HEK293 (cell line): ENCODE measurements around the gene LRRC23.
A peak's percentile ranks its signal among the peaks of the same experiment; 100 is the strongest.
"Not testable (repeated sequence)": the region's sequence is repeated elsewhere in the genome, so short reads cannot be mapped to it uniquely, and the experiment has no call there.

ENCODE experiments used
- CTCF ChIA-PET: fragments of 350-600 bp; formaldehyde crosslinking; extraction: SDS; loops from one replicate; lab custom pipeline; 2021; ENCODE audit warnings: antibody characterized with exemption; lab: Yijun Ruan, JAX
- POLR2A ChIA-PET: fragments of 300-600 bp; formaldehyde crosslinking; extraction: SDS; loops from one replicate; lab custom pipeline; 2020; ENCODE audit warnings: antibody characterized with exemption, inconsistent platforms; lab: Yijun Ruan, JAX
- H3K27ac ChIP-seq: fragments of 200-500 bp; sonication (Bioruptor generic); 2 replicates; pipeline ENCODE4 v1.5.1; 2014; ENCODE audit warnings: low read depth, low read length, control low read depth, inconsistent platforms; ENCODE audit errors: extremely low read depth
- H3K36me3 ChIP-seq, 2 experiments: fragments of 200-500 bp in 1 of 2; sonication (Bioruptor generic) in 1 of 2; 1 replicate in 1 of 2; 2 replicates in 1 of 2; pipeline ENCODE4 v1.5.1; 2014 to 2017; ENCODE audit warnings: inconsistent platforms in 2 of 2, low read length in 2 of 2; ENCODE audit not compliant: control insufficient read depth in 2 of 2, insufficient read depth in 1 of 2
- H3K4me1 ChIP-seq: fragments of 200-500 bp; sonication (Bioruptor generic); 2 replicates; pipeline ENCODE4 v1.5.1; 2014; ENCODE audit warnings: mild to moderate bottlenecking, low read length, inconsistent platforms; ENCODE audit not compliant: control insufficient read depth, insufficient read depth
- H3K4me3 ChIP-seq: 2 replicates; pipeline ENCODE4 v1.5.1; 2011; ENCODE audit warnings: low read depth, mild to moderate bottlenecking, control low read depth, low read length, moderate library complexity
- H3K9me3 ChIP-seq: fragments of 200-500 bp; sonication (Bioruptor generic); 2 replicates; pipeline ENCODE4 v1.5.1; 2014; ENCODE audit warnings: low read depth, low read length, inconsistent platforms; ENCODE audit not compliant: control insufficient read depth, insufficient read depth
- GLIS1 ChIP-seq: fragments of 450-650 bp; formaldehyde crosslinking; IDR thresholded peaks from 2 replicates; pipeline ENCODE4 v1.5.1; 2016; ENCODE audit warnings: missing biosample characterization, missing genetic modification characterization
- ZNF121 ChIP-seq: fragments of 450-650 bp; formaldehyde crosslinking; IDR thresholded peaks from 2 replicates; pipeline ENCODE4 v1.5.1; 2016; ENCODE audit warnings: missing biosample characterization, missing genetic modification characterization
- ZNF133 ChIP-seq: fragments of 450-650 bp; formaldehyde crosslinking; IDR thresholded peaks from 2 replicates; pipeline ENCODE4 v1.5.1; 2016; ENCODE audit warnings: missing biosample characterization, missing genetic modification characterization
- ZNF175 ChIP-seq: fragments of 450-650 bp; formaldehyde crosslinking; IDR thresholded peaks from 2 replicates; pipeline ENCODE4 v1.5.1; 2016; ENCODE audit warnings: missing biosample characterization, missing genetic modification characterization
- ZNF239 ChIP-seq: fragments of 450-650 bp; formaldehyde crosslinking; IDR thresholded peaks from 2 replicates; pipeline ENCODE4 v1.5.1; 2016; ENCODE audit warnings: missing biosample characterization, missing genetic modification characterization
- ZNF529 ChIP-seq: fragments of 450-650 bp; formaldehyde crosslinking; IDR thresholded peaks from 2 replicates; pipeline ENCODE4 v1.5.1; 2017; ENCODE audit warnings: missing genetic modification characterization, missing biosample characterization; ENCODE audit not compliant: insufficient replicate concordance
- ZNF610 ChIP-seq: fragments of 450-650 bp; formaldehyde crosslinking; IDR thresholded peaks from 2 replicates; pipeline ENCODE4 v1.5.1; 2016; ENCODE audit warnings: missing biosample characterization, missing genetic modification characterization, borderline replicate concordance
- TF ChIP-seq, protein P1 (sequence below): fragments of 450-650 bp; formaldehyde crosslinking; IDR thresholded peaks from 2 replicates; pipeline ENCODE4 v1.5.1; 2016; ENCODE audit warnings: missing biosample characterization, missing genetic modification characterization
- TF ChIP-seq, protein P2 (sequence below): fragments of 450-650 bp; formaldehyde crosslinking; IDR thresholded peaks from 2 replicates; pipeline ENCODE4 v1.5.1; 2016; ENCODE audit warnings: missing biosample characterization, missing genetic modification characterization
- TF ChIP-seq, protein P3 (sequence below): fragments of 450-650 bp; formaldehyde crosslinking; IDR thresholded peaks from 2 replicates; pipeline ENCODE4 v1.5.1; 2017; ENCODE audit warnings: missing biosample characterization, missing genetic modification characterization
- TF ChIP-seq, protein P4 (sequence below): fragments of 450-650 bp; formaldehyde crosslinking; IDR thresholded peaks from 2 replicates; pipeline ENCODE4 v1.5.1; 2016; ENCODE audit warnings: missing biosample characterization, missing genetic modification characterization

The LRRC23 gene

DNA sequence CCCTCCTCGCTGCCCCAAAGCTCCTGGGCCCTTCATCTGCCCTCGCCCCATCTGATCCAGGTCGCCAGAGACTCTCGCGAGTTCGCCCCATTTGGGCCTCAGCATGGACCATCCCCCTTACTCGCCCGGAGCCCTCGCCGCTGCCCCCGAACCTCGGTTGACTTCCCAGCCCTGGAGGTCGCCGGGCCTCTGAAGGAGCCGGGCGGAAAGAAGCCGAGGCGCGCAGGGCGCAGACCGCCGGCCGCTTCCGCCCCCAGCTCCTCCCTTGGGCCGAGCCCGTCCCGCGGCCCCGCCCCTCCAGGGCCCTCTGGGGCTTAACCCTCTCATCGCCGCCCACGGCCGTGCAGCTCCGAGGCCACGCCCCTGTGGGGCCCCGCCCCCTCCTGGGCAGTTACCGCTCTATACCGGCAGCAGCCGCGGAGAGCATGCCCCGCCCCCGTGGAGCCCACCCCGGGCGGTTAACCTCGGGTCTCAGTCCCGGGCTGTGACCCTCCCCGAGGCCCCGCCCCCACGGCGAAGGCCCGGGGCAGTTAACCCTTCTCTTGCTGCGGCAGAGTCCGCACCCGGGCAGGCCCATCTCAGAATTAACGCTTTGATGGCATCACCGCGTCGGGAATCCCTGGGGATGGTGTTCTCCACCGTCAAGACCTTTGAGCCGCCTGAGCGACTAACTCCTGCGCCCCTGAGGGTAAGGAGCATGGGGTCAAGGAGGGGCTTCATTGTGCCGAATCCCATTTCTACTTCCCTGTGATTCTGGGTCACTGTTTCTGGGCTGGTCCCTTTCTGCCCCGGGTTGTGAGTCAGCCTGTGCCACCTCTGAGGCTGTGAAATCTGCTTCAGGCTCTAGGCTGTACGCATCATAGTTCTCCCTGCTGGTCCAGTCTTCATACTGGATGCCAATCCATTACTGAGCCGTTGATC lies 31.3 kb upstream of the LRRC23 start, which contains the start of gene SPSB2 (continued):
- TF ChIP-seq, protein P1, sequence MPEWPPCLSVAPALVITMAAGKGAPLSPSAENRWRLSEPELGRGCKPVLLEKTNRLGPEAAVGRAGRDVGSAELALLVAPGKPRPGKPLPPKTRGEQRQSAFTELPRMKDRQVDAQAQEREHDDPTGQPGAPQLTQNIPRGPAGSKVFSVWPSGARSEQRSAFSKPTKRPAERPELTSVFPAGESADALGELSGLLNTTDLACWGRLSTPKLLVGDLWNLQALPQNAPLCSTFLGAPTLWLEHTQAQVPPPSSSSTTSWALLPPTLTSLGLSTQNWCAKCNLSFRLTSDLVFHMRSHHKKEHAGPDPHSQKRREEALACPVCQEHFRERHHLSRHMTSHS: no peak
- TF ChIP-seq ZNF175 (tag by site-specific recombination): no peak
- TF ChIP-seq GLIS1 (tag by site-specific recombination): peak; percentile 53
- no peak for TF ChIP-seq ZNF529 (tag by site-specific recombination)
- TF ChIP-seq, protein P2, sequence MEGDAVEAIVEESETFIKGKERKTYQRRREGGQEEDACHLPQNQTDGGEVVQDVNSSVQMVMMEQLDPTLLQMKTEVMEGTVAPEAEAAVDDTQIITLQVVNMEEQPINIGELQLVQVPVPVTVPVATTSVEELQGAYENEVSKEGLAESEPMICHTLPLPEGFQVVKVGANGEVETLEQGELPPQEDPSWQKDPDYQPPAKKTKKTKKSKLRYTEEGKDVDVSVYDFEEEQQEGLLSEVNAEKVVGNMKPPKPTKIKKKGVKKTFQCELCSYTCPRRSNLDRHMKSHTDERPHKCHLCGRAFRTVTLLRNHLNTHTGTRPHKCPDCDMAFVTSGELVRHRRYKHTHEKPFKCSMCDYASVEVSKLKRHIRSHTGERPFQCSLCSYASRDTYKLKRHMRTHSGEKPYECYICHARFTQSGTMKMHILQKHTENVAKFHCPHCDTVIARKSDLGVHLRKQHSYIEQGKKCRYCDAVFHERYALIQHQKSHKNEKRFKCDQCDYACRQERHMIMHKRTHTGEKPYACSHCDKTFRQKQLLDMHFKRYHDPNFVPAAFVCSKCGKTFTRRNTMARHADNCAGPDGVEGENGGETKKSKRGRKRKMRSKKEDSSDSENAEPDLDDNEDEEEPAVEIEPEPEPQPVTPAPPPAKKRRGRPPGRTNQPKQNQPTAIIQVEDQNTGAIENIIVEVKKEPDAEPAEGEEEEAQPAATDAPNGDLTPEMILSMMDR (tag by site-specific recombination): no peak
- TF ChIP-seq ZNF239 (tag by site-specific recombination): no peak
- no peak for TF ChIP-seq ZNF133 (tag by site-specific recombination)
- TF ChIP-seq, protein P3, sequence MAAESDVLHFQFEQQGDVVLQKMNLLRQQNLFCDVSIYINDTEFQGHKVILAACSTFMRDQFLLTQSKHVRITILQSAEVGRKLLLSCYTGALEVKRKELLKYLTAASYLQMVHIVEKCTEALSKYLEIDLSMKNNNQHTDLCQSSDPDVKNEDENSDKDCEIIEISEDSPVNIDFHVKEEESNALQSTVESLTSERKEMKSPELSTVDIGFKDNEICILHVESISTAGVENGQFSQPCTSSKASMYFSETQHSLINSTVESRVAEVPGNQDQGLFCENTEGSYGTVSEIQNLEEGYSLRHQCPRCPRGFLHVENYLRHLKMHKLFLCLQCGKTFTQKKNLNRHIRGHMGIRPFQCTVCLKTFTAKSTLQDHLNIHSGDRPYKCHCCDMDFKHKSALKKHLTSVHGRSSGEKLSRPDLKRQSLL: peak; percentile 64
- TF ChIP-seq, all 188 proteins: peak for 52

DNA sequence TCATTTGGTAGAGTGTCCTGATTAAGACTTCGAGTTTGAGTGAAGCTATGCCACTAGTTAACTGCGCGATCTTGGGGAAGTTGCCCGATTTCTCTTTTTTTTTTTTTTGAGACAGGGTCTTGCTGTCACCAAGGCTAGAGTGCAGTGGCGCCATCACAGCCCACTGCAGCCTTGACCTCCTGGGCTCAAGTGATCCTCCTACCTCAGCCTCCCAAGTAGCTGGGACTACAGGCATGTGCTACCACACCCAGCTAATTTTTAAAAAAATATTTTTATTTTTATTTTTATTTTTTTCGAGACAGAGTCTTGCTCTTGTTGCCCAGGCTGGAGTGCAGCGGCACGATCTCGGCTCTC lies 30.6 kb upstream of the LRRC23 start:
- H3K9me3 ChIP-seq, H3K27ac ChIP-seq, H3K4me1 ChIP-seq: not testable (repeated sequence)
- H3K36me3 ChIP-seq: peaks cover 4 to 36% of the 10 kb centered on the region in 2 experiments; a peak in 2 of 3 replicates
- H3K4me3 ChIP-seq: peak overlapping the region; percentile 67
- POLR2A ChIA-PET: interaction anchor here (1.3 to 3.1 kb wide), 6 partner anchors 9 to 150 kb away, joined by 3 to 56 read pairs (median 14); partner anchors contain the start of gene COPS7A
- CTCF ChIA-PET: interaction anchor here (0.6 to 0.8 kb wide), 4 partner anchors 8 to 169 kb away, joined by 3 to 7 read pairs (median 4); no protein-coding TSS in a partner anchor

DNA sequence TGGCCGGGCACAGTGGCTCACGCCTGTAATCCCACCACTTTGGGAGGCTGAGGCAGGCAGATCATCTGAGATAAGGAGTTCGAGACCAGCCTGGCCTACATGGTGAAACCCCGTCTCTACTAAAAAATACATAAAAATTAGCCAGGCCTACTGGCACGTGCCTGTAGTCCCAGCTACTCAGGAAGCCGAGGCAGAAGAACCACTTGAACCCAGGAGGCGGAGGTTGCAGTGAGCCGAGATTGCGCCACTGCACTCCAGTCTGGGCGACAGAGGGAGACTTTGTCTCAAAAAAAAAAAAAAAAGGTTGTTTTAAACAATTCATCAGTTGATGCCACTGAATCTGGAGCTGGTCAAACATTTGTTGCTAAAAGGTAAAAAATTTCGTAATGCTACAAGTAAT lies 24.8 kb upstream of the LRRC23 start:
- not testable (repeated sequence) for H3K4me1 ChIP-seq, H3K9me3 ChIP-seq, H3K27ac ChIP-seq, H3K4me3 ChIP-seq
- H3K36me3 ChIP-seq: peaks cover 0 to 17% of the 10 kb centered on the region in 2 experiments; a peak in 2 of 3 replicates
- POLR2A ChIA-PET: interaction anchor here (0.7 to 2.8 kb wide), 3 partner anchors 9 to 43 kb away, joined by 3 to 17 read pairs (median 6); partner anchors contain the start of gene TPI1
- CTCF ChIA-PET: interaction anchor here (3.7 to 3.8 kb wide), 2 partner anchors 11 kb away, joined by 17 to 22 read pairs; no protein-coding TSS in a partner anchor

DNA sequence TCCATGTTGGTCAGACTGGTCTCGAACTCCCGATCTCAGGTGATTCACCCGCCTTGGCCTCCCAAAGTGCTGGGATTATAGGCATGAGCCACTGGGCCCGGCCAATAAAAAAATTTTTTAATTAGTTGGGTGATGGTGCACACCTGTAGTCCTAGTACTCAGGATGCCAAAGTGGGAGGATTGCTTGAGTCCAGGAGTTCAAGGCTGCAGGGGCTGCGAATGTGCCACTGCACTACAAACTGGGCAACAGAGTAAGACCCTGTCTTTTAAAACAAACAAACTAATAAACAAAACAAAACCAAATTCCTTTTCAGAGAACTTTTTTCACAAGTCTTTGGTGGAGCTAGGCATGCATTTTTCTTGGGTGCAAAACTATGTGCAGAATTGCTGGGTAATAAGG lies 21.4 kb upstream of the LRRC23 start:
- Histone ChIP-seq H3K9me3 (no peaks in the 10 kb centered on the region), H3K36me3 (peaks cover 0 to 13% of the 10 kb centered on the region in 2 experiments; a peak in 2 of 3 replicates)
- TF ChIP-seq ZNF610 (no peak), ZNF121 (tag by site-specific recombination) (peak; percentile 71; the same call in 1 of the 2 replicates)
- TF ChIP-seq, protein P4, sequence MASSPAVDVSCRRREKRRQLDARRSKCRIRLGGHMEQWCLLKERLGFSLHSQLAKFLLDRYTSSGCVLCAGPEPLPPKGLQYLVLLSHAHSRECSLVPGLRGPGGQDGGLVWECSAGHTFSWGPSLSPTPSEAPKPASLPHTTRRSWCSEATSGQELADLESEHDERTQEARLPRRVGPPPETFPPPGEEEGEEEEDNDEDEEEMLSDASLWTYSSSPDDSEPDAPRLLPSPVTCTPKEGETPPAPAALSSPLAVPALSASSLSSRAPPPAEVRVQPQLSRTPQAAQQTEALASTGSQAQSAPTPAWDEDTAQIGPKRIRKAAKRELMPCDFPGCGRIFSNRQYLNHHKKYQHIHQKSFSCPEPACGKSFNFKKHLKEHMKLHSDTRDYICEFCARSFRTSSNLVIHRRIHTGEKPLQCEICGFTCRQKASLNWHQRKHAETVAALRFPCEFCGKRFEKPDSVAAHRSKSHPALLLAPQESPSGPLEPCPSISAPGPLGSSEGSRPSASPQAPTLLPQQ (tag by site-specific recombination): no peak
- TF ChIP-seq, all 188 proteins: peak for 1
- ChIA-PET CTCF (interaction anchor here (0.6 to 3.8 kb wide), 6 partner anchors 8 to 231 kb away, joined by 3 to 22 read pairs (median 9); partner anchors contain the start of gene SPSB2), POLR2A (interaction anchor here (4.2 kb wide), 1 partner anchor 10 kb away, joined by 23 read pairs; the partner anchor contains the start of gene SPSB2)
- H3K4me3 ChIP-seq: no peak overlapping the region
- H3K4me1 ChIP-seq: no peaks in the 10 kb centered on the region
- no peak overlapping the region for H3K27ac ChIP-seq
